K562 (cell line): Measurements from ENCODE around the gene COASY. TPM values are rescaled to one million over a fixed set of nuclear protein-coding genes. Genes with fewer than 3 reads are reported as not detected.
A peak's percentile ranks its signal among the peaks of the same experiment; 100 is the strongest.

Source experiments
- ARHGAP35 ChIP-seq: fragments of 450-650 bp; IDR thresholded peaks from 2 replicates; pipeline ENCODE4 v1.6.1; 2018; ENCODE audit not compliant: partially characterized antibody
- CREB3L1 ChIP-seq: fragments of 450-650 bp; IDR thresholded peaks from 2 replicates; pipeline ENCODE4 v1.6.1; 2014; ENCODE audit warnings: low read depth, mild to moderate bottlenecking, moderate library complexity, borderline replicate concordance
- CTCF ChIP-seq, 3 experiments: IDR thresholded peaks in 2 of 3; conservative IDR thresholded peaks in 1 of 3; 2 replicates each; pipeline ENCODE4 v1.5.1; 2011 to 2012; ENCODE audit warnings: low read length in 3 of 3, mild to moderate bottlenecking in 3 of 3, control low read depth in 2 of 3, improper control_type of control experiment in 1 of 3, inconsistent platforms in 1 of 3, low read depth in 1 of 3, mixed read lengths in 1 of 3, moderate library complexity in 1 of 3; ENCODE audit not compliant: insufficient read depth in 2 of 3
- E2F1 ChIP-seq: sonication (generic); formaldehyde crosslinking; IDR thresholded peaks from 2 replicates; pipeline ENCODE4 v1.8.1; 2023; ENCODE audit warnings: mild to moderate bottlenecking, missing genetic modification reagents, moderate library complexity
- GABPA ChIP-seq: fragments of 200-800 bp; sonication (Bioruptor generic); conservative IDR thresholded peaks from 2 replicates; pipeline ENCODE4 v1.6.1; 2016; ENCODE audit warnings: low read depth, missing genetic modification characterization, missing compliant biosample characterization
- JUN ChIP-seq, 2 experiments: sonication (generic) in 1 of 2; formaldehyde crosslinking in 1 of 2; IDR thresholded peaks; 2 replicates each; pipeline versions ENCODE4 v1.6.1 to v1.8.0; 2012 to 2022; ENCODE audit warnings: borderline replicate concordance in 2 of 2, mild to moderate bottlenecking in 2 of 2, improper control_type of control experiment in 1 of 2, low read depth in 1 of 2, low read length in 1 of 2, missing genetic modification reagents in 1 of 2
- MAFF ChIP-seq: IDR thresholded peaks from 2 replicates; pipeline ENCODE4 v1.6.1; 2012; ENCODE audit warnings: low read length, improper control_type of control experiment
- MYC ChIP-seq, 2 experiments: fragments of 250-450 bp in 1 of 2; sonication (Bioruptor Pico) in 1 of 2; IDR thresholded peaks; 2 replicates each; pipeline versions ENCODE4 v1.5.1 to v1.6.1; 2012 to 2021; ENCODE audit warnings: low read depth in 2 of 2, borderline replicate concordance in 1 of 2, improper control_type of control experiment in 1 of 2, low read length in 1 of 2, mild to moderate bottlenecking in 1 of 2, moderate library complexity in 1 of 2
- SAP30 ChIP-seq: fragments of 200-600 bp; sonication (generic); IDR thresholded peaks from 2 replicates; pipeline ENCODE4 v1.6.1; 2012; ENCODE audit warnings: borderline replicate concordance, low read depth, mild to moderate bottlenecking, moderate library complexity, low read length, control low read depth, inconsistent platforms; ENCODE audit not compliant: insufficient read depth, poor library complexity, severe bottlenecking
- SMARCA5 ChIP-seq: fragments of 450-650 bp; IDR thresholded peaks from 2 replicates; pipeline ENCODE4 v1.6.1; 2016
- TAF1 ChIP-seq: IDR thresholded peaks from 2 replicates; pipeline ENCODE4 v1.6.1; 2011; ENCODE audit warnings: mild to moderate bottlenecking, low read length, moderate library complexity; ENCODE audit not compliant: insufficient read depth, control insufficient read depth, severe bottlenecking; ENCODE audit errors: extremely low read depth
- TAF9B ChIP-seq: fragments of 450-650 bp; IDR thresholded peaks from 2 replicates; pipeline ENCODE4 v1.6.1; 2018; ENCODE audit warnings: mild to moderate bottlenecking; ENCODE audit not compliant: partially characterized antibody
- ZBTB34 ChIP-seq: fragments of 250-450 bp; sonication (Bioruptor Pico); IDR thresholded peaks from 2 replicates; pipeline ENCODE4 v1.8.0; 2021; ENCODE audit warnings: mild to moderate bottlenecking, moderate library complexity
- ZSCAN32 ChIP-seq: fragments of 450-650 bp; formaldehyde crosslinking; IDR thresholded peaks from 2 replicates; pipeline ENCODE4 v1.4.0; 2020; ENCODE audit warnings: mild to moderate bottlenecking, moderate library complexity
- polyA plus RNA-seq, 8 experiments: library from polyadenylated mRNA; depleted of rRNA in 4 of 8; stranded (reverse) in 5 of 8; unstranded in 3 of 8; fragments of >200 nt; fragmentation: Nextera tagmentation in 2 of 8; fragmentation: Illumina TruSeq in 1 of 8; extraction: Ambion mirVana in 2 of 8; extraction: Trizol in 1 of 8; gene quantifications; 2 replicates each; pipeline versions ENCODE4 v1.2.1 to v1.2.3, GENCODE V29; 2011 to 2014; ENCODE audit warnings: inconsistent platforms in 1 of 8, missing spikeins in 1 of 8
- total RNA-seq, 7 experiments: library from RNA; depleted of rRNA in 6 of 7; stranded (reverse); fragments of >200 nt in 6 of 7; fragmentation: Illumina TruSeq in 2 of 7; extraction: Trizol in 2 of 7; gene quantifications; 2 replicates each; pipeline versions ENCODE4 v1.2.1 to v1.2.3, GENCODE V29; 2011 to 2021; ENCODE audit warnings: low replicate concordance in 1 of 7
- TF ChIP-seq, protein P1 (sequence below): fragments of 250-450 bp; sonication (Bioruptor Pico); IDR thresholded peaks from 2 replicates; pipeline ENCODE4 v1.4.0; 2020; ENCODE audit warnings: mild to moderate bottlenecking, moderate library complexity
- TF ChIP-seq, protein P2 (sequence below): IDR thresholded peaks from 2 replicates; pipeline ENCODE4 v1.6.1; 2016; ENCODE audit warnings: missing genetic modification characterization, missing compliant biosample characterization

Gene COASY
- total and polyA plus RNA-seq, 9 of the 15 experiments (the other 6 are each of a cell fraction or from before 2014, with no cell fraction given), result 25.4 to 175 (median 62.3) TPM

DNA sequence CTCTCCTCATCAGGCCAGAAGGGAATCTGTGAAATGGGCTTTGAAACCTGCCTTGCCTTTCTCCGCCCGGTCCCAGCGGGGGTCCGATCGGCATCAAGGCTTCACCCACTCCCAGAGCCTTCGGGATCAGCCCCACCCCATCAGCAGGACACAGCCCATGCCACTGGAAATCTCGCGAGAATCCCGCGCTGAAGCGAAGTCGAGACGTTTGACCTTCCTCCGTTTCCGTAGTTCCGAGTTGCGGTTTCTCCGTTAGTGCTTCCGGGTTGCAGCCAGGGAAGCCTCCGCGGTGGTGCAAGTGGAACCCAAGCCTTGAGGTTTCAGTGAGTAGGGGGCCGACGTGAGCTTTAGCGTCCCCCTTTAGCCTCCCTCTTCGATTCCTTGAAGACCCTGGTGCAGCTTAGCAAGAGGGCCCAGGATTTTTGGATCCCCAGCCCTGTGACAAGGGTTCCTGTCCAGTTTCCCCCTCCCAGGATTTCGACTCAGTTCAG, at the start of gene COASY (continued):
- TF ChIP-seq, protein P1, sequence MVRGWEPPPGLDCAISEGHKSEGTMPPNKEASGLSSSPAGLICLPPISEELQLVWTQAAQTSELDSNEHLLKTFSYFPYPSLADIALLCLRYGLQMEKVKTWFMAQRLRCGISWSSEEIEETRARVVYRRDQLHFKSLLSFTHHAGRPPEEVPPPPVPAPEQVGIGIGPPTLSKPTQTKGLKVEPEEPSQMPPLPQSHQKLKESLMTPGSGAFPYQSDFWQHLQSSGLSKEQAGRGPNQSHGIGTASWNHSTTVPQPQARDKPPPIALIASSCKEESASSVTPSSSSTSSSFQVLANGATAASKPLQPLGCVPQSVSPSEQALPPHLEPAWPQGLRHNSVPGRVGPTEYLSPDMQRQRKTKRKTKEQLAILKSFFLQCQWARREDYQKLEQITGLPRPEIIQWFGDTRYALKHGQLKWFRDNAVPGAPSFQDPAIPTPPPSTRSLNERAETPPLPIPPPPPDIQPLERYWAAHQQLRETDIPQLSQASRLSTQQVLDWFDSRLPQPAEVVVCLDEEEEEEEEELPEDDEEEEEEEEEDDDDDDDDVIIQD (CRISPR knock-in tag), result no peak
- TF ChIP-seq TAF9B (peak; percentile 66), CTCF (IDR thresholded peaks at IDR 0.05 in 2 of 3, conservative IDR thresholded peaks at IDR 0.05 in 1 of 3; ENCODE audit: insufficient read depth in 2 of 3, low read depth in 1 of 3, low read length in 3 of 3) (peak in 1 of 3 experiments; percentile 29; a peak in 2 of 6 replicates), CREB3L1 (peak; percentile 96), JUN (IDR thresholded peaks at IDR 0.05; ENCODE audit: borderline replicate concordance, low read depth, low read length) (peak; percentile 38; the same call in 1 of the 2 replicates), JUN (CRISPR knock-in tag; IDR thresholded peaks at IDR 0.05; ENCODE audit: borderline replicate concordance) (no peak), ZSCAN32 (CRISPR knock-in tag) (no peak), MYC (IDR thresholded peaks at IDR 0.05; ENCODE audit: low read depth, low read length) (peak; percentile 70; the same call in 1 of the 2 replicates), MYC (CRISPR knock-in tag; IDR thresholded peaks at IDR 0.05; ENCODE audit: borderline replicate concordance, low read depth) (no peak), SAP30 (peak; percentile 70), TAF1 (peak; percentile 90), ARHGAP35 (peak; percentile 98), E2F1 (CRISPR knock-in tag) (peak; percentile 76), MAFF (peak; percentile 81; the same call in 1 of the 2 replicates), ZBTB34 (CRISPR knock-in tag) (no peak), GABPA (tag) (peak; percentile 96), SMARCA5 (0 out of 2 replicates have a peak, but pooled peaks have one; percentile 87)
- TF ChIP-seq, protein P2, sequence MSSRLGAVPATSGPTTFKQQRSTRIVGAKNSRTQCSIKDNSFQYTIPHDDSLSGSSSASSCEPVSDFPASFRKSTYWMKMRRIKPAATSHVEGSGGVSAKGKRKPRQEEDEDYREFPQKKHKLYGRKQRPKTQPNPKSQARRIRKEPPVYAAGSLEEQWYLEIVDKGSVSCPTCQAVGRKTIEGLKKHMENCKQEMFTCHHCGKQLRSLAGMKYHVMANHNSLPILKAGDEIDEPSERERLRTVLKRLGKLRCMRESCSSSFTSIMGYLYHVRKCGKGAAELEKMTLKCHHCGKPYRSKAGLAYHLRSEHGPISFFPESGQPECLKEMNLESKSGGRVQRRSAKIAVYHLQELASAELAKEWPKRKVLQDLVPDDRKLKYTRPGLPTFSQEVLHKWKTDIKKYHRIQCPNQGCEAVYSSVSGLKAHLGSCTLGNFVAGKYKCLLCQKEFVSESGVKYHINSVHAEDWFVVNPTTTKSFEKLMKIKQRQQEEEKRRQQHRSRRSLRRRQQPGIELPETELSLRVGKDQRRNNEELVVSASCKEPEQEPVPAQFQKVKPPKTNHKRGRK (tag), result no peak
